GM23248 (cell line): ENCODE data around the gene KCP.

ENCODE experiments used
- EZH2 ChIP-seq: fragments of 200-600 bp; sonication (generic); IDR thresholded peaks from 2 replicates; pipeline ENCODE4 v1.6.1; 2018; ENCODE audit warnings: antibody characterized with exemption, mild to moderate bottlenecking; ENCODE audit not compliant: insufficient read depth, poor library complexity, severe bottlenecking
- EZH2phosphoT487 ChIP-seq: fragments of 200-600 bp; sonication (generic); IDR thresholded peaks from 2 replicates; pipeline ENCODE4 v1.6.1; 2018; ENCODE audit warnings: antibody characterized with exemption, moderate library complexity, mild to moderate bottlenecking, low read depth; ENCODE audit not compliant: insufficient read depth

DNA sequence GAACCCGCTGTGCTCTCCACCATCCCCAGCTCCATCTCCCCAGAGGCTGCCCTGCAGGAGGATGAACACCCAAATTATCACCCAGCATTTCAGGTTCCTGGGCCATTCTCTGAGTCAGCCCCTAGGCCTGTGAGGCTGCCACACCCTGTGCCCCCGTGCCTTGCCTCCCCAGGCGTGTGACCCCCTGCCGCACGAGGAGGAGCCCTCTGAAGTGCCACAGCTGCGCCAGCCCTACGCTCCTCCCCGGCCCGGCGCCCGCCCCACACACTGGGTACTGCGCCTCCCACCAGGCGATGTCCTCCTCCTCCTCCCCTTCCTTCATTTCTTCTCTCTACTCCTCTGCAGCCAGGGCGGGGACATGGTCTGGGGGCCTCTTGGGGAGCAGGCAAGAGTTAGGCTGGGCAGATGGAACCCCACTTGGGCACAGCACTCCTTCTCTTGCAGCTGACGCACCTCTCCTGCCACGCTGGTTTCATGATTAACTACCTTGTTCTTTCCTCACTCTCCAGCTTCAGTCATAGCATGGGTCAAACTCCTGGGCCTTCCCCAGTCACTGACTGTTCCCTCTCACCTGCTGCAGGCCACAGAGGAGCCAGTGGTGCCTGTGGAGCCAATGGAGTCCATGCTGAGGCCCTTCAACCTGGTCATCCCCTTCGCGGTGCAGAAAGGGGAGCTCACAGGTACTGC lies 60.6 kb downstream of the KCP start:
- no peak for TF ChIP-seq EZH2phosphoT487
- no peak for TF ChIP-seq EZH2
